SU-DHL-6 (cell line): Measurements from ENCODE around the gene COBLL1.

Source experiments
- CTCF ChIP-seq: fragments of 200-600 bp; sonication (generic); IDR thresholded peaks from one replicate; pipeline ENCODE4 v1.5.1; 2017; ENCODE audit warnings: antibody characterized with exemption, mild to moderate bottlenecking, low read length, moderate library complexity; ENCODE audit not compliant: insufficient read depth, poor library complexity, severe bottlenecking
- EZH2phosphoT487 ChIP-seq: fragments of 200-600 bp; sonication (generic), shearing (Covaris generic); conservative IDR thresholded peaks from 2 replicates; pipeline ENCODE4 v1.6.1; 2018; ENCODE audit warnings: mild to moderate bottlenecking, antibody characterized with exemption, low read length, moderate library complexity, mixed read lengths

- TF ChIP-seq CTCF (no peak), EZH2phosphoT487 (no peak)
Observed at GRCh38 chr2:164696634-164697033, 145.0 kb downstream of the COBLL1 start.
